Thyroid gland (tissue), 4 donors: ENCODE data around the gene H6PD. TPM values are rescaled to one million over a fixed set of nuclear protein-coding genes. Genes with fewer than 3 reads are reported as not detected.
A peak's percentile ranks its signal among the peaks of the same experiment; 100 is the strongest.

ENCODE experiments used
- DNase-seq, 2 donors: peaks; one replicate each; pipeline ENCODE4 v3.0.0-alpha.2; 2019
- H3K27ac ChIP-seq, 3 donors: fragments of 200-600 bp; sonication (generic); 1 replicate in 2 of 3; 2 replicates in 1 of 3; pipeline ENCODE4 v1.5.1; 2016 to 2019; ENCODE audit warnings: mild to moderate bottlenecking in 1 of 3, moderate library complexity in 1 of 3
- H3K27me3 ChIP-seq: fragments of 200-600 bp; sonication (generic); one replicate; pipeline ENCODE4 v1.5.1; 2019
- H3K36me3 ChIP-seq, 2 donors: fragments of 200-600 bp; sonication (generic); one replicate each; pipeline ENCODE4 v1.5.1; 2016 to 2019
- H3K4me1 ChIP-seq, 2 donors: fragments of 200-600 bp; sonication (generic); one replicate each; pipeline ENCODE4 v1.5.1; 2017 to 2019
- H3K4me3 ChIP-seq, 3 donors: fragments of 200-600 bp; sonication (generic); replicated peaks in 1 of 3; 1 replicate in 2 of 3; 2 replicates in 1 of 3; pipeline ENCODE4 v1.5.1; 2016; ENCODE audit warnings: mild to moderate bottlenecking in 1 of 3
- H3K9me3 ChIP-seq: fragments of 200-600 bp; sonication (generic); one replicate; pipeline ENCODE4 v1.5.1; 2017
- CTCF ChIP-seq, 6 experiments: fragments of 200-600 bp in 3 of 6; fragments of 450-650 bp in 3 of 6; sonication (generic) in 3 of 6; IDR thresholded peaks; one replicate each; pipeline ENCODE4 v1.5.1; 2016 to 2019; ENCODE audit warnings: antibody characterized with exemption in 6 of 6, mild to moderate bottlenecking in 2 of 6, inconsistent platforms in 1 of 6, moderate library complexity in 1 of 6
- POLR2A ChIP-seq, 2 donors: fragments of 450-650 bp; IDR thresholded peaks; one replicate each; pipeline ENCODE4 v1.6.1; 2017; ENCODE audit warnings: antibody characterized with exemption in 2 of 2, mild to moderate bottlenecking in 2 of 2, moderate library complexity in 1 of 2
- WGBS, 2 donors: methylation state at CpG; one replicate each; pipeline ENCODE4 v1.1.5; 2017; 5-methylcytosine and 5-hydroxymethylcytosine counted together
- intact Hi-C: fragments of 100-400 bp; cut with DNase I; formaldehyde crosslinking; loops from one replicate; pipeline ENCODE4 v1.15.1; 2023
- total RNA-seq, 4 donors: library from RNA; depleted of rRNA; stranded (reverse); fragments of >200 nt; gene quantifications; one replicate each; pipeline ENCODE4 v1.2.3, GENCODE V29; 2016

Gene H6PD
- total RNA-seq, 4 donors from 2014 or later: 36.3 to 64.2 (median 43.6) TPM

- H3K27me3 ChIP-seq: peaks cover 27% of the 10 kb centered on the region
- TF ChIP-seq CTCF (IDR thresholded peaks at IDR 0.05) (no peak), POLR2A (IDR thresholded peaks at IDR 0.05) (no peak)
- peak; percentile 19 to 26 for DNase-seq
- intact Hi-C loops: no loop called here
- H3K4me3 ChIP-seq: peak overlapping the region in 1 of 3 donors; percentile 17
- H3K9me3 ChIP-seq: no peaks in the 10 kb centered on the region
- 1 to 2% methylated on average over 24 of the region's 24 CpGs for WGBS, 2 donors
- no peak overlapping the region for H3K27ac ChIP-seq
- H3K4me1 ChIP-seq: peaks cover 5 to 31% of the 10 kb centered on the region in 2 donors
- H3K36me3 ChIP-seq: no peaks in the 10 kb centered on the region
Measured at GRCh38 chr1:9201401-9202239, 33.0 kb upstream of the H6PD start.

- DNase-seq: no peak
- Histone ChIP-seq H3K27me3 (peaks cover 27% of the 10 kb centered on the region), H3K27ac (no peak overlapping the region), H3K9me3 (no peaks in the 10 kb centered on the region), H3K4me1 (peaks cover 3 to 25% of the 10 kb centered on the region in 2 donors), H3K4me3 (no peak overlapping the region), H3K36me3 (no peaks in the 10 kb centered on the region)
- intact Hi-C loops: no loop called here
- TF ChIP-seq CTCF (IDR thresholded peaks at IDR 0.05) (no peak), POLR2A (IDR thresholded peaks at IDR 0.05) (no peak)
- 9 to 14% methylated on average over 15 of the region's 15 CpGs for WGBS, 2 donors
Measured at GRCh38 chr1:9202240-9202870, 32.2 kb upstream of the H6PD start.

GRCh38 chr1:9203511-9203982, 31.0 kb upstream of the H6PD start:
- intact Hi-C loops: no loop called here
- H3K27ac ChIP-seq: no peak overlapping the region
- no peaks in the 10 kb centered on the region for H3K9me3 ChIP-seq
- H3K4me3 ChIP-seq: no peak overlapping the region
- peaks cover 0 to 21% of the 10 kb centered on the region in 2 donors for H3K4me1 ChIP-seq
- WGBS, 2 donors: 56 to 64% methylated on average over 7 to 11 of the region's 11 CpGs
- H3K36me3 ChIP-seq: no peaks in the 10 kb centered on the region
- no peak for TF ChIP-seq POLR2A (IDR thresholded peaks at IDR 0.05)
- no peak for TF ChIP-seq CTCF (IDR thresholded peaks at IDR 0.05)
- H3K27me3 ChIP-seq: peaks cover 27% of the 10 kb centered on the region
- DNase-seq: no peak

GRCh38 chr1:9204156-9204720, 30.3 kb upstream of the H6PD start:
- intact Hi-C loops: no loop called here
- peaks cover 27% of the 10 kb centered on the region for H3K27me3 ChIP-seq
- no peak overlapping the region for H3K27ac ChIP-seq
- no peak overlapping the region for H3K4me3 ChIP-seq
- no peaks in the 10 kb centered on the region for H3K9me3 ChIP-seq
- 83 to 88% methylated on average over 7 of the region's 7 CpGs for WGBS, 2 donors
- no peak for DNase-seq
- peaks cover 0 to 16% of the 10 kb centered on the region in 2 donors for H3K4me1 ChIP-seq
- no peaks in the 10 kb centered on the region for H3K36me3 ChIP-seq
- TF ChIP-seq POLR2A (IDR thresholded peaks at IDR 0.05) (no peak), CTCF (IDR thresholded peaks at IDR 0.05) (no peak)
